ENCODE measurements around the gene FEZ2.

The FEZ2 gene

DNA sequence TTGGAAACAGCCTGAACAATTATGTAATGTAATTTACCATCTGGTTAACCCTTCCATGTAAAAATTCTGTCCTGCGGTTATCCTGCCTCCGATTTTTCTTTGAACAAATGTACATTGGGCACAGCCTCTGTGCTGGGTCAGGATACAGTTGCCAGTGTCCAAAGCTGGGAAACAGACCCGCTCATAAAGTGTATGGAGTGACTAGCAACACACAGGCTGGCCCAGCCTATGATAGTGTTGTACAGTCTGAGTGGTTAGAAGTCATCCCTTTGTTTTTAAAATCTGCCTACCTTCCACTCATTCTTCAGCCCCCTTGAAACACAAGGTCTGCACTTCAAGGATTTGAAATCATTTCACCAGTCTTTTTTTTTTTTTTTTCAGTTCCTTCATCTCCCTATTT, 50.1 kb downstream of the FEZ2 start:
- Histone ChIP-seq H3K36me3 (replicated peaks; ENCODE audit: low read depth, low read length) (peaks cover 15% of the 10 kb centered on the region), H3K4me1 (ENCODE audit: low read length) (no peaks in the 10 kb centered on the region), H3K4me2 (ENCODE audit: low read length) (no peak overlapping the region), H3K27ac (ENCODE audit: low read length) (no peak overlapping the region), H3K9ac (ENCODE audit: low read length) (no peak overlapping the region), H3K27me3 (ENCODE audit: low read depth, low read length) (no peaks in the 10 kb centered on the region), H3K79me2 (ENCODE audit: low read length) (no peaks in the 10 kb centered on the region), H3K9me3 (ENCODE audit: insufficient read depth, low read length) (no peaks in the 10 kb centered on the region), H4K20me1 (ENCODE audit: insufficient read depth, low read length) (no peaks in the 10 kb centered on the region), H3K4me3 (ENCODE audit: low read length) (no peak overlapping the region), H2AFZ (ENCODE audit: low read depth, low read length) (no peak overlapping the region)
- TF ChIP-seq, protein P1, sequence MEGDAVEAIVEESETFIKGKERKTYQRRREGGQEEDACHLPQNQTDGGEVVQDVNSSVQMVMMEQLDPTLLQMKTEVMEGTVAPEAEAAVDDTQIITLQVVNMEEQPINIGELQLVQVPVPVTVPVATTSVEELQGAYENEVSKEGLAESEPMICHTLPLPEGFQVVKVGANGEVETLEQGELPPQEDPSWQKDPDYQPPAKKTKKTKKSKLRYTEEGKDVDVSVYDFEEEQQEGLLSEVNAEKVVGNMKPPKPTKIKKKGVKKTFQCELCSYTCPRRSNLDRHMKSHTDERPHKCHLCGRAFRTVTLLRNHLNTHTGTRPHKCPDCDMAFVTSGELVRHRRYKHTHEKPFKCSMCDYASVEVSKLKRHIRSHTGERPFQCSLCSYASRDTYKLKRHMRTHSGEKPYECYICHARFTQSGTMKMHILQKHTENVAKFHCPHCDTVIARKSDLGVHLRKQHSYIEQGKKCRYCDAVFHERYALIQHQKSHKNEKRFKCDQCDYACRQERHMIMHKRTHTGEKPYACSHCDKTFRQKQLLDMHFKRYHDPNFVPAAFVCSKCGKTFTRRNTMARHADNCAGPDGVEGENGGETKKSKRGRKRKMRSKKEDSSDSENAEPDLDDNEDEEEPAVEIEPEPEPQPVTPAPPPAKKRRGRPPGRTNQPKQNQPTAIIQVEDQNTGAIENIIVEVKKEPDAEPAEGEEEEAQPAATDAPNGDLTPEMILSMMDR (IDR thresholded peaks at IDR 0.05; ENCODE audit: low read depth, low read length), result no peak
- TF ChIP-seq EZH2phosphoT487 (IDR thresholded peaks at IDR 0.05; ENCODE audit: low read depth), result no peak

DNA sequence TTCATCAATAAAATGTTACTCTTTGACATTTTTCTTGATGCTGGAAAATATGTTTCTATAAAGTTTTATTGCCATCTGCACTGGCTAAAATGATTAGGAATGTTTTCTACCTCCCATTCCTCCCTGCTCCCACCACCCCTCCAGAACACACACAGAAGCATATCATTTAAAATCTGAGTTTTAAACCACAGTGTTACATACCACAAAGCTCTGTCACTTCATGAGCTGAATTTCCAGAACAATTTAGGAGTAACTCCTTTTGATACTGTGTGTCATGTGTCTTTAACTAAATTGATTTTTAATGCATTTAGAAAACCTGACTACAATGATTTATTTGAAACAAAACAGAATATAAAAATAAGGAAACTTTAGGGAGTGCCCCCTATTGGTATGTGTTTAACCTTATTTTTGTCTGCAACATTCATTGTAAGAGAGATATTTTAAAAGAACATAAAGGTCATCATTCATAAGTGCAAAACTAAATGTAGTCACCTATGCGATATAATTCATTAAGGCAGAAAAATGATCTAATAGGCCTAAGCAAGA, 52.0 kb downstream of the FEZ2 start:
- H3K9me3 ChIP-seq (ENCODE audit: insufficient read depth, low read length), result no peaks in the 10 kb centered on the region
- H3K36me3 ChIP-seq (replicated peaks; ENCODE audit: low read depth, low read length), result peaks cover 11% of the 10 kb centered on the region

DNA sequence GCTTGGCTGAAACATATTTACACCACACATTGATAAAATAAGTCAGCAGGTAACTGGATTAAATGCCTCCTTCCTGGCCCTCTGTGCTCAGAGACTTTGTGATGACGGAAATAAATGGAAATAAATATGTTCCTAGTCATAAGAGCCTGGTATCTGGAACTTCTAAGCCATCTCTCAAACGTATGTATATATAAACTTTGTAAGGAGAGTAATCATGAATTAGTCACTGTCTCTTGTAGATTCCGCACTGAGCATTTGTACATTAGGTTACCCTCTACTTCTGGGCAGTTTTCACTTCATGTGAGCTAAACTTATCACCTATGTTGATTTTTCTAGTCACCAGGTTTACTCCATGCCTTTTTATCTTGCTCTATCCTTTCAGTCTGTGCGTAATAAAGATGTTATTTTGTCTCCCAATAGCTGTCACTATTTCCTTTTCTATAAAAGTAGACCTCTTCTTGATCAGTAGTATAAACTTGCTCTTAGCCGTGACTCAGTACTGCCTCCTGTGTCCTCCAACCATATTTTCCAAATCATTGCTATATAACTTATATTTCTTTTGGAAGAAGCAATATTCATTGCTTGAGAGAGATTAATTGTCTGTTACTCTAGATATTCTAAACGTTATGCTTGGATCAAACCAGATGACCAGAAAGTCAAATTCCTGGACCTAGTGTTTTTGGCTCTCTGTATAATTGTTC, 53.2 kb downstream of the FEZ2 start:
- TF ChIP-seq, protein P1 (IDR thresholded peaks at IDR 0.05; ENCODE audit: low read depth, low read length), result 0 out of 2 replicates have a peak, but pooled peaks have one; percentile 8
- no peak for TF ChIP-seq EZH2phosphoT487 (IDR thresholded peaks at IDR 0.05; ENCODE audit: low read depth)

More for the DNA sequence above, 52.0 kb downstream of the FEZ2 start:
- Histone ChIP-seq H3K9ac (ENCODE audit: low read length) (no peak overlapping the region), H2AFZ (ENCODE audit: low read depth, low read length) (no peak overlapping the region), H3K79me2 (ENCODE audit: low read length) (no peaks in the 10 kb centered on the region), H4K20me1 (ENCODE audit: insufficient read depth, low read length) (no peaks in the 10 kb centered on the region), H3K27me3 (ENCODE audit: low read depth, low read length) (no peaks in the 10 kb centered on the region), H3K4me2 (ENCODE audit: low read length) (no peak overlapping the region), H3K27ac (ENCODE audit: low read length) (no peak overlapping the region), H3K4me3 (ENCODE audit: low read length) (no peak overlapping the region), H3K4me1 (ENCODE audit: low read length) (no peaks in the 10 kb centered on the region)
- TF ChIP-seq, protein P1 (IDR thresholded peaks at IDR 0.05; ENCODE audit: low read depth, low read length), result peak; percentile 25
- TF ChIP-seq EZH2phosphoT487 (IDR thresholded peaks at IDR 0.05; ENCODE audit: low read depth), result no peak

DNA sequence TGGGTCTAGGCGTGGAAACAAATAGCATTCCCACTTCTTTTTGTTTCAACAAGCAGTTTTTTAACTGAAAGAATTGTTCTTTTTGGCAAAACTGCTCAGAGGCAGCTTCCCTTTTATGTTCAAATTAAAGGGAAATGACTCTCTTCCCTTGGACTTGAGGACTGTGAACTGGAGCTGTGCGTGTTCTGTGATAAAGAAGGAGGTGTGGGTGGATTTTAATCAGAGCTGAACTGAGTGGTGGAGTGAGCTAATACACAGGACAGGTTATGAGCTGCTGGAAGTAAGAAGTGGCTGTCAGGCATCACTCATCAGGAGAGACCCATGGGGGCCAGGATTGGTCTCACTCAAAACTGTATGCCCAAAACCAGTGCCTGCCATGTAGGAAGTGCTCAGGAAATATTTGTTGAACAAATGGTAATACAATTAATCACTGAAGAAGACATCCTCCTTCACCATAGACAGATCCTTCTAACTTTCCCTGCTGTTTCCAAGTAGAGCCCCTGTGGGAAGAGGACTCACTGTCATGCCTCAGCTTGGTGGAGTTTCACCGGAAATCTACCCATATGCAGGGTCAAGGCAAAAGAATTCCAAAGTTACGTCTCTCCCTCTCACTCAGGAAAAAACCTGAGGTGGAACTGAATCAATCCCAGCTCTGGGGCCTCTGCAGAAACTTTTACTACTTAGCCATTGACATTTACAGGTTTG, 55.9 kb downstream of the FEZ2 start:
- no peak overlapping the region for H2AFZ ChIP-seq (ENCODE audit: low read depth, low read length)
- no peaks in the 10 kb centered on the region for H3K27me3 ChIP-seq (ENCODE audit: low read depth, low read length)
- no peak overlapping the region for H3K4me3 ChIP-seq (ENCODE audit: low read length)
- H4K20me1 ChIP-seq (ENCODE audit: insufficient read depth, low read length), result no peaks in the 10 kb centered on the region
- no peaks in the 10 kb centered on the region for H3K79me2 ChIP-seq (ENCODE audit: low read length)
- no peaks in the 10 kb centered on the region for H3K36me3 ChIP-seq (replicated peaks; ENCODE audit: low read depth, low read length)
- H3K4me2 ChIP-seq (ENCODE audit: low read length), result no peak overlapping the region
- no peak overlapping the region for H3K9ac ChIP-seq (ENCODE audit: low read length)
- no peak for TF ChIP-seq EZH2phosphoT487 (IDR thresholded peaks at IDR 0.05; ENCODE audit: low read depth)
- TF ChIP-seq, protein P1 (IDR thresholded peaks at IDR 0.05; ENCODE audit: low read depth, low read length), result no peak
- H3K27ac ChIP-seq (ENCODE audit: low read length), result no peak overlapping the region
- no peaks in the 10 kb centered on the region for H3K9me3 ChIP-seq (ENCODE audit: insufficient read depth, low read length)
- no peaks in the 10 kb centered on the region for H3K4me1 ChIP-seq (ENCODE audit: low read length)

More for the DNA sequence above, 53.2 kb downstream of the FEZ2 start:
- H3K27ac ChIP-seq (ENCODE audit: low read length), result no peak overlapping the region
- H3K4me2 ChIP-seq (ENCODE audit: low read length), result no peak overlapping the region
- no peak overlapping the region for H3K4me3 ChIP-seq (ENCODE audit: low read length)
- no peaks in the 10 kb centered on the region for H3K4me1 ChIP-seq (ENCODE audit: low read length)
- no peaks in the 10 kb centered on the region for H3K27me3 ChIP-seq (ENCODE audit: low read depth, low read length)
- H3K9me3 ChIP-seq (ENCODE audit: insufficient read depth, low read length), result no peaks in the 10 kb centered on the region
- H3K9ac ChIP-seq (ENCODE audit: low read length), result no peak overlapping the region
- H3K79me2 ChIP-seq (ENCODE audit: low read length), result no peaks in the 10 kb centered on the region
- peaks cover 11% of the 10 kb centered on the region for H3K36me3 ChIP-seq (replicated peaks; ENCODE audit: low read depth, low read length)
- no peak overlapping the region for H2AFZ ChIP-seq (ENCODE audit: low read depth, low read length)
- no peaks in the 10 kb centered on the region for H4K20me1 ChIP-seq (ENCODE audit: insufficient read depth, low read length)
